CD4-positive, alpha-beta T cell treated with Interleukin-1 beta for 1 hour (primary cell): Measurements from ENCODE around the gene NEK5.

Experiments
- DNase-seq, 2 donors: peaks; one replicate each; pipeline ENCODE4 v3.0.0-alpha.2; 2020 to 2022

Gene NEK5

GRCh38 chr13:52006523-52007245 is 122.2 kb downstream of the NEK5 start:
- no peak for DNase-seq

GRCh38 chr13:52005841-52006522 is 122.9 kb downstream of the NEK5 start:
- no peak for DNase-seq

GRCh38 chr13:52004511-52005170 is 124.2 kb downstream of the NEK5 start:
- DNase-seq, result no peak

GRCh38 chr13:52003541-52003940 is 125.3 kb downstream of the NEK5 start:
- DNase-seq, result no peak

- no peak for DNase-seq
These were observed 126.5 kb downstream of the NEK5 start for GRCh38 chr13:52002361-52002760.

- DNase-seq, result peak in 1 of 2 donors; percentile 36
These were observed 127.6 kb downstream of the NEK5 start for GRCh38 chr13:52001120-52001731.

- no peak for DNase-seq
These were observed 129.0 kb downstream of the NEK5 start for GRCh38 chr13:51999921-52000320.

- no peak for DNase-seq
These were observed 129.4 kb downstream of the NEK5 start for GRCh38 chr13:51999510-51999911.

- no peak for DNase-seq
These were observed 130.0 kb downstream of the NEK5 start for GRCh38 chr13:51998723-51999509.

GRCh38 chr13:51997641-51998330 is 131.1 kb downstream of the NEK5 start:
- no peak for DNase-seq

GRCh38 chr13:51997186-51997585 is 131.7 kb downstream of the NEK5 start:
- no peak for DNase-seq

- no peak for DNase-seq
These were observed 132.2 kb downstream of the NEK5 start for GRCh38 chr13:51996641-51997040.

- no peak for DNase-seq
These were observed 133.0 kb downstream of the NEK5 start for GRCh38 chr13:51995677-51996551.

- no peak for DNase-seq
These were observed 135.2 kb downstream of the NEK5 start for GRCh38 chr13:51993713-51994112.

- DNase-seq, result no peak
These were observed 139.8 kb downstream of the NEK5 start for GRCh38 chr13:51988988-51989618.
